ENCODE data around the gene GRPR.

GRPR gene

DNA sequence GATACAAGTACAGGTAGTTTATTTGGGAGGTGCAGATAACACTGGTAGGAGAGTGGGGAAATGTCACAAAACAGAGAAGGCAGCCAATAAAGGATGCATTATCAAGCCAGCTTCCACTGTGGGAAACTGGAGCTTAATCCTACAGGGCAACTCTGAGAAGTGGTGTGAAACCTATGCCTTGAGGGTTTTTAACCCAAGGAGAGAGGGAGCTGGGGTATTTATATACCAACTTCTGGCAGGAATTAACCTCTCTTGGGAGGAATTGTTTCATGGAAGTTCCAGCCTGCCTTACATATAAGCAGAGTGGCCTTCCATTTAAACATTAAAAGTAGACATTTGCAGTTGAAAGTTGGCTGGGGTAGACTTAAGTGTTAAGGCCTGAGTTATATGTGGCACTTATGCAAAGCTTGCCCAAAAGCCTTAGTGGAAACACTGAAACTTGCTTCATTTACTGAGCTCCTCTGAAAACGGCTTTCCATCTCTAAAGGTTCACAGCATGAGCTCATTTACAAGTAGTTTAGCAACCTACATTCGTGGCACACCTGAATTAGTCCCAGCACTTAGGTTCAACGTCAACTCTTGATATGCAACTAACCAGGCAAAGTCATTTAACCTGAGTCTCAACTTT lies 63.1 kb downstream of the GRPR start:
- no peak for DNase-seq

DNA sequence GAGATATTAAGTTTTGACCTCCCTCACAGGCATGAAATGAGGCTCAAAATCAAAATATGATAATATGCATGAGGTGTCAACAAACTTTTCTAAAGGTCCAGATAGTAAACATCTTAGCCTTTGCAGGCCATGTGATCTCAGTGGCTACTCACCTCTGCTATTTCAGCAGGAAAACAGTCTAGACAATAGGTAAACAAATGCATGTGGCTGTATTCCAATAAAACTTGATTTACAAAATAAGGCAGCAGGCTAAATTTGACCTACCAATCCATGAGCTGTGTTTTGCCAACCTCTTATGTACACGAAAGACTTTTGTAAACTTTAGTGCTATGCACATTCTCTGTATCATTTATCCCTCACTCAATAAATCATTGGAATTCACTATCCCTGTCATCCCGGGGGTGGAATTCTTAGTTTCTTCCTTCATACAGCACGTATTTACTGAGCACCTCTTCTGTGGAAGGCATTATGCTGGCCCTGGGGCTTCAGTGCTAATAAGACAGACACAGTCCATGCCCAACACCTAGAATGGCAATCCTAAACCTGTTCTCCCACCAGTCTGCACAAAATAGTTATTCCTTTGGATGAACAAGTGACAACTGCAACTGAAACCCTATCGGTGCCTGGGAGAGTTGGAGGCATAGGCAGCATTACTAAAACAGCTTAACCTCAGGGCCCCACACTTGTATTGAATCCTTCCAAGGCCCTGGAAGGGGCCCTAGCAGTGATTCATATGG lies 63.8 kb downstream of the GRPR start:
- no peak for DNase-seq

- no peak for DNase-seq
These were observed 65.3 kb downstream of the GRPR start for GRCh38 chrX:16188687-16189086.

- DNase-seq = no peak
These were observed 68.2 kb downstream of the GRPR start for GRCh38 chrX:16191605-16192004.

GRCh38 chrX:16196829-16197228 lies 73.5 kb downstream of the GRPR start:
- no peak for DNase-seq

- no peak for DNase-seq
These were observed 76.0 kb downstream of the GRPR start for GRCh38 chrX:16199343-16199742.

GRCh38 chrX:16202943-16203342 lies 79.6 kb downstream of the GRPR start:
- DNase-seq = no peak

Data from activated CD8-positive, alpha-beta memory T cell treated with anti-CD3 and anti-CD28 coated beads for 24 hours (primary cell).